H1 (cell line): Measurements from ENCODE around the gene QRICH1.
A peak's percentile ranks its signal among the peaks of the same experiment; 100 is the strongest.

Experiments
- CTCF ChIP-seq, 3 experiments: IDR thresholded peaks; 1 replicate in 2 of 3; 2 replicates in 1 of 3; pipeline versions ENCODE4 v1.5.1 to v1.6.1; 2011; ENCODE audit warnings: low read length in 3 of 3, mild to moderate bottlenecking in 3 of 3, inconsistent platforms in 2 of 3, low read depth in 1 of 3, moderate library complexity in 1 of 3; ENCODE audit not compliant: insufficient read depth in 1 of 3; ENCODE audit errors: control extremely low read depth in 1 of 3
- JUND ChIP-seq: IDR thresholded peaks from 2 replicates; pipeline ENCODE4 v1.6.1; 2011; ENCODE audit warnings: mild to moderate bottlenecking, improper control_type of control experiment, low read length
- POLR2A ChIP-seq, 2 experiments: IDR thresholded peaks; 1 replicate in 1 of 2; 2 replicates in 1 of 2; pipeline ENCODE4 v1.6.1; 2011; ENCODE audit warnings: low read depth in 2 of 2, low read length in 2 of 2, mild to moderate bottlenecking in 2 of 2; ENCODE audit errors: control extremely low read depth in 1 of 2
- RAD21 ChIP-seq, 2 experiments: IDR thresholded peaks in 1 of 2; conservative IDR thresholded peaks in 1 of 2; 2 replicates each; pipeline ENCODE4 v1.6.1; 2011; ENCODE audit warnings: low read depth in 2 of 2, low read length in 2 of 2, improper control_type of control experiment in 1 of 2, inconsistent platforms in 1 of 2, mild to moderate bottlenecking in 1 of 2, moderate library complexity in 1 of 2
- TCF12 ChIP-seq: IDR thresholded peaks from 2 replicates; pipeline ENCODE4 v1.6.1; 2011; ENCODE audit warnings: low read depth, mild to moderate bottlenecking, low read length

- TF ChIP-seq CTCF (IDR thresholded peaks at IDR 0.05; ENCODE audit: control extremely low read depth in 1 of 3, insufficient read depth in 1 of 3, low read depth in 1 of 3, low read length in 3 of 3) (no peak), TCF12 (no peak), POLR2A (IDR thresholded peaks at IDR 0.05; ENCODE audit: control extremely low read depth in 1 of 2, low read depth in 2 of 2, low read length in 2 of 2) (peak; percentile 67 to 71), RAD21 (IDR thresholded peaks at IDR 0.05 in 1 of 2, conservative IDR thresholded peaks at IDR 0.05 in 1 of 2; ENCODE audit: low read depth in 2 of 2, low read length in 2 of 2) (no peak), JUND (no peak)
Measured at GRCh38 chr3:49092938-49093852, 676 bp downstream of the QRICH1 start.
